ENCODE data around the gene ARHGAP26.

Gene ARHGAP26

DNA sequence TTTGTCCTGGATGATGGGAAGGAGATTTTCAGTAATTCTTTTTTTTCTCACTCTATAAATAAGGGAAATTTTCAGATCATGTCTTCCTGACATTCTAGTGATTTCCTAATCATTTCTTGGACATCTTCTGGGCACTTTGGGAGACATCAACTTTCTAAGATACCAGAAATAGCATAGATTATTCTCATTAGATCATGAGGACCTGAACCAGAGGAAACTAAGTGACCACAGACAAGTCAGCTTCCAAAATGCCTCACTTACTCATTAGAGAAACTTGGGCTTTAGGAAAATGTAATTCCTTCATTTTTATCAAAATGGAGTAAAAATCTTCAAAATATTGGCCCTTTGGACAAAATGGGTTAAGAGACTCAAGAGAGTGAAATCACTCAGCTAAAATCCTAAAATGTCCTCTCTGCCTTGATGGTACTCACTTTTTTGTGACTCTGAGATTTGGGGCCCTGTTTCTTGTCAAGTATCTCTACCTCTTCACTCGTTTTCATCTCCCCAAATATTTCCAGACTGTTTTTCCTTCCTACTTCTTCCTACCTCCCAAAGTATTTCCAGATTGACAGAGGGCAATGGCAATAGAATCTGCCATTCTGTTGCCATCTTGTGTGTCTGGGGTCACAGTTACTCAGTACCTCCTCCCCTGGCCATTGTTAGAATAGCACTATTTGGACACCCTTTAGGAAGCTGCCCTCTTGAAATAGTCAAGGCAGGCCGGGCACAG is 438.8 kb downstream of the ARHGAP26 start:
- no peak for DNase-seq (ENCODE audit: low spot score)

DNA sequence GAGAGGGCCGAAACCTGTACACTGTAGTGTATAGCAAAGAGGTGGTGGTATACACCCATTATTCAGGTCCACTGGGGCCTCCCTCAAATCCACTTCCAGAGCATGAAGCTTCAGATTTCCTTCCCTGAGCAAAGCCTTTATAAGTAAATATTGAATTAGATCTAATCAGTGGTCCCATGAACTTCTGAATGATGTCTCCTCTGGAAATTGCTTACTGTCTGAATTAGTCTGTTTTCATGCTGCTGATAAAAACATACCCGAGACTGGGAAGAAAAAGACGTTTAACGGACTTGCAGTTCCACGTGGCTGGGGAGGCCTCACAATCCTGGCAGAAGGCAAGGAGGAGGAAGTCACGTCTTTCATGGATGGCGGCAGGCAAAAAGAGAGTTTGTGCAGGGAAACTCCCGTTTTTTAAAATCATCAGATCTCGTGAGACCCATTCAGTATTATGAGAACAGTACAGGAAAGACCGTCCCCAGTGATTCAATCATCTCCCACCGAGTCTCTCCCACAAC is 439.8 kb downstream of the ARHGAP26 start:
- DNase-seq (ENCODE audit: low spot score), result no peak

DNA sequence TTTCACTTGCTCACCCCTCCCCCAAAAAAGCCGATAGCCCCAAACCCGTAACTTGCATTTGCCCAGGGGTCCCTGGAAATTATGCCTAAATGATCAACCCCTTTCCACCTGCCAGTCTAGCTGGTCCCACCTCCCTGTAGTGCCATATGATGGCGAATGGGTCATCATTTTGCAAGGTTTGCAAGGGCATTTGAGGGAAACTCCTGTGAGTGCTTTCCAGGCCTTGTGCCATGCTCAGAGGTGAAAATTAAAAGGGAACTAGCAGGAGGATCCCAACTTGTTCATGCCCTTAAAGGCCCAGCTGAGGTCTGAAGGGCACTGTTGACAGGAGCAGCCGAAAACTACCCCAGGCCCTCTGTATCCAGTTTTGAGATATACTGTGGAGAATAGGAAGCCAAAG is 440.4 kb downstream of the ARHGAP26 start:
- DNase-seq (ENCODE audit: low spot score), result no peak

DNA sequence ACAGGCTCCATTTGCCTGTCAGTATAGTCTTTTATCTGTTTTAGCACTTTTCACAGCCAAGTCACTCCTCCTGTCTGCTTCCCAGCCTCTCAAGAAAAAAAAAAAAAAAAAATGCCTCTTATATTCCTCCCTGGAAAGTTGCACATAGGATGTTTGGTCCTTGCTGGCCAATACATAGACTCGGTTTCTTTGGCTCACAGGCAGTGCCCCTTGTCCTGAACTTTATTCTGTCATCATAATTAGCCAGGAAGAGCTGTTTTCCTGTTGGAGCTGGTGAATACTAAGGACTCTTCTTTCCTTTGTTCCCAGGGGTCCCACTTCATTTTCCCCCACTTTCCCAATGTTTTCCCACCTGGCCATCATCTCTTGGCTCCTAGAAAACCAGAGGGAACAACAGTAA is 442.1 kb downstream of the ARHGAP26 start:
- no peak for DNase-seq (ENCODE audit: low spot score)

DNA sequence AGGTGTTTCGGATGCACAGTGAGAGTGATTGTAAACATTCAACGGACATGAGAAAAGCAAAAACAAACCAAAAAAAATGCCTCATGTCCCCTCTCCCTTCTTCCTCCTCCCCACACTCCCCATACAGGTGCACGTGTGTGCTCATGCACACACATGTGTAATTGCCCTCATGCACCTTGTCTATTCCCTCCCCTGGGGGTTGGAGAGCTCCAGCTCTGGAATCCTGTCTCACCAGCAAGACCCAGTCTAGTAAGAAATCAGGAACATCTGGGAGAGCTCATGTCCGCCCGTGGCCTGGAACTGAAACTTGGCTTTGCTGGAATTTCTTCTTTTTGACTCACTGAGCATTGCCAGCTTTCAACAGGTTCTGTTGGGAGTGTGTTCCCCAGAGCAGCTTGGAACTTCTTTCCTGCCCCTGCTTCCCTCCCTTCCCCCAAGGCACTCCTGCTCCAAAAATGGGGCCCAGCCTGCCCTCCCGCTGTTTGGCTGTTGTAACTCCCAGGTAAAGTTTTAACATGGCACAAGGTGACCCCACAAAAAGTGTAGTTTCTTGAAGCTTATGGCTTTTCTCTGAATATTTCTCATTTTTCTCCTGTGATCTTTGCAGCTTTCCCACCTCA is 443.2 kb downstream of the ARHGAP26 start:
- DNase-seq (ENCODE audit: low spot score), result no peak

DNA sequence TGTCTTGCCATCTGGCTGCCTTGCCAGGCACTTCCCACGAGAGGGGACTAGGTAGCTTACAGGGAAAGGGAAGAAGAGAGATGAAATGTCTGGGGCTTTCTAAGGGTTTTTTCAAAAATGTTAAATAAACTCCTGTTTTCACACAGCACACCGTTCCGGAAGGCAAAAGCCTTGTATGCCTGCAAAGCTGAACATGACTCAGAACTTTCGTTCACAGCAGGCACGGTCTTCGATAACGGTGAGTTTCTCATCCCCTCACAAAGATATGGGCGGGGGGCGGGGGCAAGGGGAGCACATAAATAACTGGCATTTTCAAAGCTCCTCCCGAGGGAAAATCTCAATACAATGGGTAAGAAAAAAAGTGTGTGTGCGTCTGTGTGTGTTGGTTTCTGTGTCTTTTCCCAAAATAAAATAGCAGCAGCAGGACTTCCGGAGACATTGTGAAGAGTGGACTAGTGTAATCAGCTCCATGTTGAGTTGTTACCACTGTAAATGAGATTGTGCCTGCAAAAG is 443.7 kb downstream of the ARHGAP26 start:
- no peak for DNase-seq (ENCODE audit: low spot score)

DNA sequence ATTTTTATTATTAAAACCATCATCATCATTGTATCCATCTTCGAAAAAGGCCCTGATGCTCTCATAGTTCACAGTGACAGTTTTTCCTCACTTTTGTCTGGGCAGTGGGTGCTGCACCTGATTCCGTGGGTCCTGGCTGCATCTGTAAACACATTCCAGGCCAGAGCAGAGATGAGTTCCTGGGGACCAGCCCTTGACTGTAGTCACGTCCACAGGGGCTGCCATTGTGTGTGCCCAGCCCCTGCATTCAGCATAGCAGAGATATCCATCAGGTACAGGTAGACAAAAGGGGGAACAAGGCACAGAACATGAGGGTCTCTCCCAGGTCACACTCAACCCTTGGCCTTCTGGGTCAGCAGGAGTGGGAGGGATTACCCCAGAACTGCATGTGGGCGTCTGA is 444.3 kb downstream of the ARHGAP26 start:
- DNase-seq (ENCODE audit: low spot score), result no peak

DNA sequence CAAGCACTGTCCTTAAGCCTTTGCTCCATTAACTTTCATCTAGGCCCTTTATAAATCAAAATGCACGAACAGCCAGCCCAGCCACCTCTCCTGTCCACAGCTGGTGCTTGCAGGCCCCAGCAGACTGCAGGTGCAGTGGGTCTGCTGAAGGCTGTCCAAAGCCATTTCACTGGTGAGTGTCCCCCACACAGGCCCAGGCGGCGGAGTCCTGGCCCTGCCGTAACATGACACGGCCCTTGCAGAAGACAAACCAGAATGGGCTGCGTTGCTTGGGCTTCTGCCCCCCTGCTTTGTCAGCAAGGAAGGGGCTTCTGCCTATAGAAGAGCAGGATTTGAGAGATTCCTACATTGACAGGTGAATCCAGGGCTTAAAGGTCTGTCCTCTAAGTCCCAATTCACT is 444.7 kb downstream of the ARHGAP26 start:
- no peak for DNase-seq (ENCODE audit: low spot score)

DNA sequence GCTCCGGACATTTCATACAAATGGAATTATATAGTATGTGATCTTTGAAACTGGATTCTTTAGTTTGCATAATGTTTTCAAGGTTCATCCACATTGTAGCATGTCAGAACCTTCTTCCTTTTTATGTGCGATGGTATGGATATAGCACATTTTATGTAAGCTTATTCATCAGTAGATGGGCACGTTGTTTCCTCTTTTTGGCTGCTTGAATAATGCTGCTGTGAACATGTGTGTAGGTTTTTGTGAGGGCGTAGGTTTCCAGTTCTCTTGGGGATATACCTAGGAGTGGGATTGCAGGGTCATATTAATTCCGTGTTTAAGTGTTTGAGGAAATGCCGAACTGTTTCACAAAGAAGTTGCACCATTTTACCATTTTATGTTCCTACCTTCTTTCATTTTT is 445.5 kb downstream of the ARHGAP26 start:
- DNase-seq (ENCODE audit: low spot score), result no peak

DNA sequence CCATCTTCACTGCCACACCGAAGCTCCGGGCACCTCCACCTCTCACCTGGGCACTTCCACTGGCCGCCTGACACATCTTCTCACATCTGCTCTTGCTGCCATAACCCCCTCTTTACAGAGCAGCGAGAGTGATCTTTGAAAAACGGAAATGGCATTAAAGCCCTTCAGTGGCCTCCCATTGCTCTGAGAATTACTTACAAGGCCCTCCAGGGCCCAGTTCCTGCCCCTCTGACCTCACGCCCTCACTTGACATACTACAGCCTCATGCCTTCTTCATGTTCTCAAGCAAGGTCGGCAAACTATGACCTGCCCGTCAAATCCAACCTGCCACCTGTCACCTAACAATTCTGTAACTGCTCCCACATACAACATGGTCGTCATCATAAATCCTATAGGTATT is 446.0 kb downstream of the ARHGAP26 start:
- no peak for DNase-seq (ENCODE audit: low spot score)

DNA sequence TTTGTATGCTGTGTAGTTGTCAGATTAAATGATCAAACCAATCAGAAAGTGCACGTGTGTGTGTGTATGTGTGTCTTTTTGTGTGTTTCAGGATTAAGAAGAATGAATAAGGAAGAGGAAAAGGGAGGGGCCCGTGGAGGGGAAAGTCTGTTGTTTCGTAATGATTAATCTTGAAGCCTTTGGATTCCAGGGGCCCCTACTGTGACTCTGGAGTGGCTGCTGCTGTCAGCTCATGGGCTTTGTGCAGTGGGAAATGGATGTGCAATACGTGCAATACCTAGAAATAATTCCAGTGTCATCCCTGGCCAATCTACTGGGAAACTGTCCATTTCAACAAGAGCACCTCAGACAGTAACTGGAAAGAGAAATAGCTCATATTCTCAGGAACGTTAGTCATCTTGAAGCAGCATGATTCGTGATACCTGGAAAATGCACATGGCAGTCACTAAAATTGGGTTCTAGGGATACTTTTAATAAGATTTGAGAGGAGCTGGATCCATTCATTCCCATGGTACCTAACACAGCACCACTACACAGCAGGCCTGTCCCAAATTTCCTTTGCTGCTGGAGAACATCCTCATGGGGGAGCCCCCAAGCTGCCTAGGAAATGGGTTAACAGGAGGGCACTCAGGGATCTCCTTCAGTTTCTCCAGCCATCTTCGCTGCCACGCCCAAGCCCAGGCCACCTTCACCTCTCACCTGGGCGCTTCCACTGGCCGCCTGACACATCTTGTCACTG is 447.1 kb downstream of the ARHGAP26 start:
- DNase-seq (ENCODE audit: low spot score), result no peak

DNA sequence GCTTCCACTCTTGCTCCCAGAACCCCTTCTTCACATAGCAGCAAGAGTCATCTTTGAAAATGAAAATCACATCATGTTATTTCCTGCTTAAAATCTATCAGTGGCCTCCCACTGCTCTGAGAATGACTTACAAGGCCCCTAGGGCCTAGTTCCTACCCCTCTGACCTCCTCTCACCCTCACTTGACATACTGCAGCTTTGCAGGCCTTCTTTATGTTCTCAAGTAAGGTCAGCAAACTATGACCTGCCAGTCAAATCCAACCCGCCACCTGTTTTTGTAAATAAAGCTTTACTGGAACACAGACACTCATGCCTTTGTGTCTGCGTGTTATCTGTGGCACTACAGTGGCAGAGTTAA is 447.6 kb downstream of the ARHGAP26 start:
- no peak for DNase-seq (ENCODE audit: low spot score)

DNA sequence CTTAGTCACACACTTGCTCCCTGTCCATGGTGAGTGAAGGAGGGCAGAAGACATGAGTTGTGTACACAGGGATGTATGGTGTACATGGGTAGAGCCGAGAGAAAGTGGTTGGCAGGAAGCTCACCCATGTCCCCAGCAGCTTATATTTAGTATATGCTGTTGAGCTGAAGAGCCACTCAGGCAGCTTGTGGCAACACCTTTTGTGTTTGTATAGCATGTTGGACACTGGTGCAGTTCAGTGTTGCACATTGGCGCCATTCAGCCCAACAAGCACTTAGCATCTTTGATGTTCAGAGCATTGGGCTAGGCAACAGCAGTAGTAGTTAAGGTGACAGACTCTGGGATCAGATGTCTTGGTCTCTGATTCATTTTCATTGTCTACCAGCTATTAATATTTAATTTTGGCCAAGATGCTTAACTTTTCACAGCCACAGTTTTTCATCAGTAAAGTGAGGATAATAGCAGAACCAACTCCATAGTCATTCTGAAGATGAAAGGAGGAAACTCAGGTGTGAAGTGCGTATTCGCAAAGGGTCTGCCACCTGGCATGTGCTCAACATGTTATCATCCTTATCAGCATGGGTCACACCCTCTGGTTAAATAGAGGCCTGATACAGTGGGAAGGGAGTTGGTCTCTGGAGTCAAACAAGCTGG is 448.5 kb downstream of the ARHGAP26 start:
- no peak for DNase-seq (ENCODE audit: low spot score)

DNA sequence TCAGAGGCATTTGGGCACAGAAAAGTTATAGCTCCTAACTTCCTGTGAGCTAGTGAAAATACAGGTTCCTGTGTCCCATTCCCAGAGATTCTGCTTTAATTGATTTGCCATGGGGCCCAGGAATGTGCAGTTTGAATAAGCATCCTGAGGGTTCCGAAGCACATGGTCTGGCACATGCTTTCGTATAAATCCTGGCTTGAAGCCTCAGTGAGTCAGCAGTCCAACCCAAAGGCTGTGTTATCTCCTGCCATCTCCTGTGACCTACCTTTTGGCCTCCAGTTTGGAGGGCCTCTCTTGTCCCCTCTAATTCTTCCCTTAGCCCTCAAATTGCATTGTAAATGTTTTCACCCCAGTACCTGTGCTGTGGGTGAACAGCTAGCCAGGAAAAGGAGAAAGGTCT is 449.5 kb downstream of the ARHGAP26 start:
- DNase-seq (ENCODE audit: low spot score), result no peak

DNA sequence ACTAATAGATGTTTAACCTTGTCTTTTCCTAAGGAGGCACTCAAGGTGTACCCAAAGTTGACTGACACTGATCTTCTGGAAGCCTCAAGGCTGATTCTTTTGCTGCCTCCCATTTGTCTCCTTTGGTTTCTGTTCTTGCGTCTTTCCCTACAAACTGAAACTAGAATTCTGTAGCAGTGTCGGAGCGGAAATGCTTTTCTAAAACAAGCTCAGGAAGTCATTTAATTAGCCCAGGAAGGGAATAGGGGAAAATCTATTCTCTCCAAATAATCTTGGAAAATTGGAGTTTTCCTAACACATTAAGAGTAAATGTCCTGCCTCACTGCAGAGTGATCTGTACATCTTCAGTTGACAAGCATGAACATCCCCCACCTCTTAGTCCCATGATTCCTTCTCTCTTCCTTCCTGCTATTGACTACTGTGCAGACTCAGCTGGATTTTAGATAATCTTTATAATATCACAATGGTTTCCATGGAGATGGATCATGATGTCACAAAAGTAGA is 450.6 kb downstream of the ARHGAP26 start:
- no peak for DNase-seq (ENCODE audit: low spot score)

DNA sequence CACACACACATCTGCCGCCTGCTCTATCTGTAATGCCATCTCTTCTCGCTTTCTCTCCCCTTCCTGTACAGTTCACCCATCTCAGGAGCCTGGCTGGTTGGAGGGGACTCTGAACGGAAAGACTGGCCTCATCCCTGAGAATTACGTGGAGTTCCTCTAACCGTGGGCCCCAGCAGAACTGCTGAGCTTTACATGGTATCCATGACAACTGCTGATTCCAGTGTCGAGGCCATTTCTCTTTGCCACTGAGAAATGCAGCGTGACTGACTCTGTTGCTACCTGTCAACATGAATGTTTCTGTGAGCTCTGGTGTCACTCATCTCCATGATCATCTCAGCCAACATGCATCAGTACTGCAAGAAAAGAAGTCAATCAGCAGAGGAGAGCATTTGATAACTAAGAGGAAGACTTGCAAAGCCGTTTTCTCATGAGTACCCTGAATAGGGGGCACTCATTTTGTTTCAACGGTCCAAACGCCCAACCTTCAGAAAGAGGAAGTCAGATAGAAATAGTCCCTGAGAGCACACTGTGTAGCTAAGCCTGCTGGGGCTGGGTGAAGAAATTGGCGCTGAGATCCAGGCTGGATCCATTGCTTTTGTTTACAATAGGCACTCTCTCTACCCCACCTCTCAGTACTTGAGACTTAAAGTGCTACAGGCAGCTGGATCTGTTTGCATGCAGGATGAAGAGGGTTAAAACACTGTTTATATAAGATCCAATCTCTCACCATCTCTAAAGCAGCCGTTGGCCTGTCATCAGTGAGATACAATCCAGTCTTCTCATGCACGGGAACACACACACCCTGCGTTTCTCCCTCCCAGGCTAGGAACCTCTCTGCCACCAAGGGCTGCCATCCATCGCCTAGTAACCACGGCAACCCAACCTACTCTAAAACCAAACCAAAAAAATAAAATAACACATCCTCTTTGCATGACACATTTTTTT is 452.4 kb downstream of the ARHGAP26 start:
- DNase-seq (ENCODE audit: low spot score), result no peak

DNA sequence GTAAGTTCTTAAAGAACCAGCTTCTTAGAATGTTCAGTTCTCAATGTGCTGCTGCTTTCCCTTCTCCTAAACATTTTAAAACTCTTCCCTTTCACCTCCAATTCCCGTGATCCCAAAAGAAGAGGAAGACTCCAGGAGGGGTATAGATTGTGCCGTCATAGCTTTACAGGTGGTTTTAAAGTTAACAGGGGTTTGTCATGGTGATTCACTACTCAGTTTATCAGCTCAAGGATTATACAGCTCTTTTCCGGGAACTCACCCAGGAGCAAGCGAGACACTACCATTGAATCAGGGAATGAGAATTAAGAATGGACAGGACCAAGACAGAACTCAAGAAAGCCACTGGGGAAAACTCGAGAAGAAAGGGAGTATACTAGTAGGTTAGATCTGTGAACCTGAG is 454.5 kb downstream of the ARHGAP26 start:
- DNase-seq (ENCODE audit: low spot score), result no peak

DNA sequence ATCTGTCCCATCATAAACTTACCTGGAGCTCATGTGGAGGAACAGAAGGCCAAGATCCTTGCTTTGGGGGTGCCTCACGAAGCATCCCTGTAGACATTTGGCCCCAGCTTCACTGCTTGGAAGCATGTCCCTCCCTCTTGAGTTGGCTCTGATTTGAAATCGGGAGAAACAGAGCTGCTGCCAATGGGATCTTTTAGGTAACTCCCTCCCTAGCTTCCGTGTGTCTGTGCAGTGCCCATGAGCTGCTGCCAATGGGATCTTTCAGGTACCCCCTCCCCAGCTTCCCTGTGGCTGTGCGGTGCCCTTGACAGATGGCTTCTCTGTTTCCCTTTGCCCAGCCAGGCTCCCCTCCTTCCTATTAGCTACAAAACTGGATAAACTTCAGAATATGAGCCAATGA is 455.3 kb downstream of the ARHGAP26 start:
- DNase-seq (ENCODE audit: low spot score), result no peak

DNA sequence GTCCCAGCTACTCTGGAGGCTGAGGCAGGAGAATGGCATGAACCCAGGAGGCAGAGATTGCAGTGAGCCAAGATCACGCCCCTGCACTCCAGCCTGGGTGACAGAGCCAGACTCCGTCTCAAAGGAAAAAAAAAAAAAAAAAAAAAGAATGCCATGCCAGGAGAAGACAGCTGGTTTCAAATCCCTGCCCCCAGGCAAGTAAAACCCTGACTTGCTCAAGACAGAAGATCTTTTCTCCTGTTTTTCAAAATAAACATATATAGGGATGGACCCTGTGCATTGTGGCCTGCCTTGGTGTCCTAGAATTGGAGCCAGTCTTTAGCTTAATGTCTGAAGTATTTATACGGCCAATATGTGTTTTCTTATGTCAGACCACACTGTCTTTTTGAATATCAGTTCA is 456.2 kb downstream of the ARHGAP26 start:
- no peak for DNase-seq (ENCODE audit: low spot score)

DNA sequence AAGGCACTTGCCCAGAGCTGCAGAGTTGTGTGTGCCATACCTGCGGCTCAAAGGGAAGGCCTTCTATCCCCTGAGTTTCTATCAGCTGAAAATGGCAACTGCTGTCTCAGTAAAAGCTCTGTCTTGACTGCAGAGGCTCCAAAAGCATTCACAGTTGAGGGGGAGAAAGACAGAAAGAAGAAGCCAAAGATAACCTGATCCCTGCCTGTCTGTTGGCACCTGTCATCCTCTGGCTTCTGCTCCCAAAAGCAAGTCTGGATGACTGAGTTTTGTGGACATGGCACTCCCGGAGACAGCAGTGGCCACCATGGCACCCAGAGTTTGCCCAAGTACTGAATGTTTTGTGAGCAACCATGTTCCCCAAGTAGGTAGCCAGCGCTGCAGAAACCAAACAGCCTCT is 456.7 kb downstream of the ARHGAP26 start:
- DNase-seq (ENCODE audit: low spot score), result no peak

DNA sequence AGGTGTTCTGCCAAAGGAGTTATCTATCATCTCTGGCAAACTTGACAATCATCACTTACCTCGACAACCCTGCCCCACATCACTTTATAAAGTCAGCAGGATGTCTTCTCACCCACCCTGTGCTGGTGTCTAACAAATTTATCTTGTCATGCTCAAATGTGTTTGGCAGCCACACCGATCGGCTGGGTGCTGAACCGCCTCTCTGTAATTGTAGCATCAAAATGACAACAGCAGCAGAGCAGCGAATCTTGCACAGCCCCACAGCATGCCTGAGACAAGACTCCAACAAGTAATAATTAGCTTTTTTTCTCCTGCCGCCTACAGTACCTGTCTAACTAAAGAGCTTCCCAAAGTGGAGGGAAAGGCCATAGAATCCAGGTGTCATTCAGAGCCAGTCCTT is 457.1 kb downstream of the ARHGAP26 start:
- no peak for DNase-seq (ENCODE audit: low spot score)

Measured in ecto neural progenitor cell (in vitro differentiated cells).